Smooth muscle cell (in vitro differentiated cells): ENCODE results near the gene CRADD. TPM values are rescaled to one million over a fixed set of nuclear protein-coding genes. Genes with fewer than 3 reads are reported as not detected.

Source experiments
- DNase-seq: peaks from one replicate; lab custom pipeline; 2025; ENCODE audit not compliant: unreplicated experiment; lab: John Stamatoyannopoulos, UW
- H2AFZ ChIP-seq: fragments of 200-600 bp; sonication (generic); 2 replicates; pipeline ENCODE4 v1.6.0; 2016; ENCODE audit warnings: antibody characterized with exemption, low read depth, mild to moderate bottlenecking
- H3F3A ChIP-seq: fragments of 200-600 bp; sonication (generic); 2 replicates; pipeline ENCODE4 v1.6.0; 2017; ENCODE audit warnings: antibody characterized with exemption, low read depth
- H3K27ac ChIP-seq: fragments of 200-600 bp; sonication (generic); 2 replicates; pipeline ENCODE4 v1.5.1; 2016; ENCODE audit warnings: low read depth, mild to moderate bottlenecking
- H3K27me3 ChIP-seq: fragments of 200-600 bp; sonication (generic); 2 replicates; pipeline ENCODE4 v1.6.1; 2016; ENCODE audit warnings: low read depth, mild to moderate bottlenecking
- H3K36me3 ChIP-seq: fragments of 200-600 bp; sonication (generic); 2 replicates; pipeline ENCODE4 v1.5.1; 2016; ENCODE audit warnings: low read depth
- H3K4me1 ChIP-seq: fragments of 200-600 bp; sonication (generic); 2 replicates; pipeline ENCODE4 v1.5.1; 2016; ENCODE audit warnings: low read depth
- H3K4me2 ChIP-seq: fragments of 200-600 bp; sonication (generic); 2 replicates; pipeline ENCODE4 v1.6.0; 2016; ENCODE audit warnings: mild to moderate bottlenecking
- H3K4me3 ChIP-seq: fragments of 200-600 bp; sonication (generic); 2 replicates; pipeline ENCODE4 v1.5.1; 2016; ENCODE audit warnings: mild to moderate bottlenecking
- H3K79me2 ChIP-seq: fragments of 200-600 bp; sonication (generic); 2 replicates; pipeline ENCODE4 v1.6.0; 2016; ENCODE audit warnings: low read depth, mild to moderate bottlenecking
- H3K9ac ChIP-seq: fragments of 200-600 bp; sonication (generic); 2 replicates; pipeline ENCODE4 v1.6.0; 2016; ENCODE audit warnings: low read depth
- H3K9me3 ChIP-seq: fragments of 200-600 bp; sonication (generic); replicated peaks from 2 replicates; pipeline ENCODE4 v1.5.1; 2016; ENCODE audit warnings: low read depth
- H4K20me1 ChIP-seq: fragments of 200-600 bp; sonication (generic); 2 replicates; pipeline ENCODE4 v1.6.0; 2016; ENCODE audit warnings: low read depth
- WGBS: methylation state at CpG from one replicate; pipeline ENCODE4 v1.1.7; 2016; ENCODE audit warnings: low lambda C conversion rate; 5-methylcytosine and 5-hydroxymethylcytosine counted together
- polyA plus RNA-seq: library from polyadenylated mRNA; unstranded; fragments of >200 nt; fragmentation: Nextera tagmentation; extraction: Ambion mirVana; gene quantifications from 2 replicates; pipeline ENCODE4 v1.2.1, GENCODE V29; 2016
- total RNA-seq: library from RNA; depleted of rRNA; stranded (reverse); fragments of >200 nt; gene quantifications from 2 replicates; pipeline ENCODE4 v1.2.3, GENCODE V29; 2014
- TF ChIP-seq, protein P1 (sequence below): fragments of 200-600 bp; sonication (generic); IDR thresholded peaks from 2 replicates; pipeline ENCODE4 v1.5.1; 2017; ENCODE audit warnings: borderline replicate concordance, mild to moderate bottlenecking, antibody characterized with exemption; ENCODE audit not compliant: insufficient read depth, poor library complexity, severe bottlenecking

The CRADD gene
- total and polyA plus RNA-seq, 2 experiments from 2014 or later, result 10.7 to 28.6 TPM

DNA sequence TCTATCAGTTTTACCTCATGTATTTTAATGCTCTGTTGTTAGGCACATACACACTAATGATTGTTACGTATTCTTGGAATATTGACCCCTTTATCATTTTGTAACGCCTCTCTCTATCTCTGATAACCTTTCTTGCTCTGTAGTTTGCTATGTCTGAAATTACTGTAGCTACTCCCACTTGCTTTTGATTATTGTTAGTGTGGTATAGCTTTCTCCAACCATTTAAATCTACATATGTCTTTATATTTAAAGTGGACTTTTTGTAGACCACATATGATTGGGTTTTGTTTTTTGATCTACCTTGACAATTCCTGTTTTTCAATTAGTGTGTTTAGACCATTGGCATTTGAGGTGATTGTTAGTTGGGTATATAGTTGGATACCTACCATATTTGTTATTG, 43.4 kb downstream of the CRADD start:
- Histone ChIP-seq H4K20me1 (no peaks in the 10 kb centered on the region), H3K9ac (no peak overlapping the region), H3K27me3 (no peaks in the 10 kb centered on the region), H3K27ac (no peak overlapping the region), H3K4me2 (no peak overlapping the region), H3K4me3 (no peak overlapping the region), H2AFZ (no peak overlapping the region), H3F3A (no peaks in the 10 kb centered on the region), H3K79me2 (peaks cover 6% of the 10 kb centered on the region), H3K4me1 (no peaks in the 10 kb centered on the region), H3K36me3 (no peaks in the 10 kb centered on the region), H3K9me3 (peaks cover 7% of the 10 kb centered on the region)
- DNase-seq, result no peak
- WGBS, result 97% methylated on average over 2 of the region's 2 CpGs
- TF ChIP-seq, protein P1, sequence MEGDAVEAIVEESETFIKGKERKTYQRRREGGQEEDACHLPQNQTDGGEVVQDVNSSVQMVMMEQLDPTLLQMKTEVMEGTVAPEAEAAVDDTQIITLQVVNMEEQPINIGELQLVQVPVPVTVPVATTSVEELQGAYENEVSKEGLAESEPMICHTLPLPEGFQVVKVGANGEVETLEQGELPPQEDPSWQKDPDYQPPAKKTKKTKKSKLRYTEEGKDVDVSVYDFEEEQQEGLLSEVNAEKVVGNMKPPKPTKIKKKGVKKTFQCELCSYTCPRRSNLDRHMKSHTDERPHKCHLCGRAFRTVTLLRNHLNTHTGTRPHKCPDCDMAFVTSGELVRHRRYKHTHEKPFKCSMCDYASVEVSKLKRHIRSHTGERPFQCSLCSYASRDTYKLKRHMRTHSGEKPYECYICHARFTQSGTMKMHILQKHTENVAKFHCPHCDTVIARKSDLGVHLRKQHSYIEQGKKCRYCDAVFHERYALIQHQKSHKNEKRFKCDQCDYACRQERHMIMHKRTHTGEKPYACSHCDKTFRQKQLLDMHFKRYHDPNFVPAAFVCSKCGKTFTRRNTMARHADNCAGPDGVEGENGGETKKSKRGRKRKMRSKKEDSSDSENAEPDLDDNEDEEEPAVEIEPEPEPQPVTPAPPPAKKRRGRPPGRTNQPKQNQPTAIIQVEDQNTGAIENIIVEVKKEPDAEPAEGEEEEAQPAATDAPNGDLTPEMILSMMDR, result no peak

DNA sequence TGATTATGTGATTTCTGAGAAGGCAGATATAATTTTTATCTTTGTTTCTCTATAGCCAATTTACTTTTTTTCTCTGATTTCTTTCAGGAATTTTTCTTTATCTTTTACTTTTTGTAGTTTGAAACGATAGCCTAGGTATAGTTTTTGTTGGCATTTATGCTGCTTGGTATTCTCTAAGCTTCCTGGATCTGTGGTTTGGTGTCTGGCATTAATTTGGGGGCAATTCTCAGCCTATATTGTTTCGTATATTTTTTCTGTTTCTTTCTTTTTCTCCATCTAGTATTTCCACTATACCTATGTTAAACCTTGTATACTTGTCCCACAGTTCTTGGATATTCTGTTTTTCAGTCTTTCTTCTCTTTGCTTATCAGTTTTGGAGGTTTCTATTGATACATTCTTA, 45.0 kb downstream of the CRADD start:
- Histone ChIP-seq H3K27me3 (no peaks in the 10 kb centered on the region), H3K9ac (no peak overlapping the region), H2AFZ (no peak overlapping the region), H3K27ac (no peak overlapping the region), H3K4me1 (no peaks in the 10 kb centered on the region), H3K36me3 (no peaks in the 10 kb centered on the region), H3K9me3 (peaks cover 7% of the 10 kb centered on the region), H3K79me2 (peaks cover 6% of the 10 kb centered on the region), H4K20me1 (no peaks in the 10 kb centered on the region), H3K4me2 (no peak overlapping the region), H3K4me3 (no peak overlapping the region), H3F3A (no peaks in the 10 kb centered on the region)
- 93% methylated on average over 2 of the region's 2 CpGs for WGBS
- TF ChIP-seq, protein P1, result no peak
- DNase-seq, result no peak

DNA sequence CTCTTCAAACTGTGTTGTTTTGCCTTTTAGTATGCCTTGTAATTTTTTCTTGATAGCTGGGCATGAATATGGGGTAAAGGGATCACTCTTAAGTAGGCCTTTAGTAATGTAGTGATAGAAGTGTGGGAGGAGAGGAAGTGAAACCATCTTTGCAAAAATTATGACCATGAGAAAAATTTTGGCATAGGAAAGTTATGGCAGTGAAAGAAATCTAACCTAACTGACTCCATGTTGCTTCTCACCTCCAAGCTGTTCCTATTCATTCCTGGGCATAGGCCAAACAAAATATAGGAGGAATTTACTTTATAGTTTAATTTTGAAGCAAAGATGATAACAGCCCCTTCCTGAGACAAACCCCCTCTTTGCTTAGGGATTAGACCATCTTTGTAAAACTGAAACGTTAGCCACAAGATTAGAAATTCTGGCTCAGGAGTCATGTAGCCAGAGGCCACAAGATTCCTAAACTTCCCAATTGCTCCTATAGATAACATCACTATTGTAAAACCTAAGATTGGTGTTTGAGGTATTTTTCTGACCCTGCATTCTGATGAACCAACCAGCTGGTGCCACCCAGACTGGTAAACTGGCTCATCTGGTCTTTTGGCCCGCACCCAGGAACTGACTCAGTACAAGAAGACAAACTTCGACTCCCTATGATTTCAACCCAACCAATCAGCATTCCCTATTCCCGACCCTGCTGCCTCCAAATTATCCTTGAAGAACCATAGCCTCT, 45.8 kb downstream of the CRADD start:
- 72% methylated on average over 4 of the region's 4 CpGs for WGBS
- H3K36me3 ChIP-seq, result no peaks in the 10 kb centered on the region
- no peak overlapping the region for H2AFZ ChIP-seq
- no peak overlapping the region for H3K27ac ChIP-seq
- H3K4me3 ChIP-seq, result no peak overlapping the region
- H3K4me2 ChIP-seq, result no peak overlapping the region
- peaks cover 7% of the 10 kb centered on the region for H3K9me3 ChIP-seq
- peaks cover 6% of the 10 kb centered on the region for H3K79me2 ChIP-seq
- no peaks in the 10 kb centered on the region for H4K20me1 ChIP-seq
- no peaks in the 10 kb centered on the region for H3F3A ChIP-seq
- H3K9ac ChIP-seq, result no peak overlapping the region
- TF ChIP-seq, protein P1, result no peak
- no peaks in the 10 kb centered on the region for H3K27me3 ChIP-seq
- no peak for DNase-seq
- no peaks in the 10 kb centered on the region for H3K4me1 ChIP-seq

DNA sequence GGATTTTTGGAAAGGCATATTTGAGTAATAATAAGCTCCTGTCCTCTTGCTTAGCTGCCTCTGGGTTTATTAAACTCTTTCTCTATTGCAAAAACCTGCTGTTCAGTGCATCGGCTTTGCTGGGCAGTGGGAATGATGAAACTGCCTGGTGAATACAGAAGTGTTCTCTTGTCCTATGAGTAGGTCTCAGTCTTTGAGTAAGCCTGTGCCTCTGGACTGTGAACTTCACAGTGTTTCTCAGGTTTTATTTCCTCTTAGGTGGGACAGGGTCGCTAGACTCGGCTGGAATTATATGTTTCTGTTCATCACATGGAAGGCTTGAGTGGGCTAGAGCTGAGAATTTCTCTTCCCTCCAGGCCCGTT, 46.4 kb downstream of the CRADD start:
- H3K9ac ChIP-seq, result no peak overlapping the region
- WGBS, result 92% methylated on average over 4 of the region's 4 CpGs
- peaks cover 7% of the 10 kb centered on the region for H3K9me3 ChIP-seq
- H3K4me1 ChIP-seq, result no peaks in the 10 kb centered on the region
- H3K4me3 ChIP-seq, result no peak overlapping the region
- H3K36me3 ChIP-seq, result no peaks in the 10 kb centered on the region
- no peaks in the 10 kb centered on the region for H3K27me3 ChIP-seq
- H3F3A ChIP-seq, result no peaks in the 10 kb centered on the region
- peaks cover 6% of the 10 kb centered on the region for H3K79me2 ChIP-seq
- H2AFZ ChIP-seq, result no peak overlapping the region
- DNase-seq, result no peak
- H3K4me2 ChIP-seq, result no peak overlapping the region
- TF ChIP-seq, protein P1, result no peak
- H4K20me1 ChIP-seq, result no peaks in the 10 kb centered on the region
- no peak overlapping the region for H3K27ac ChIP-seq
